B cell (primary cell): ENCODE data around the gene STX5. TPM values are rescaled to one million over a fixed set of nuclear protein-coding genes. Genes with fewer than 3 reads are reported as not detected.

Experiments used
- ATAC-seq: fragments of 200-7000 bp; cut with Tn5 transposase; one replicate; pipeline ENCODE4 v1.10.0; 2021; ENCODE audit warnings: low read depth, mild to moderate bottlenecking, moderate number of reproducible peaks, moderate library complexity
- CTCF ChIA-PET: fragments of 350-600 bp; sonication (Branson Sonifier 250); formaldehyde crosslinking; loops from one replicate; lab custom pipeline; 2021; ENCODE audit warnings: antibody characterized with exemption, inconsistent platforms; lab: Charles Lee
- POLR2A ChIA-PET: fragments of 350-600 bp; sonication (Branson Sonifier 250); formaldehyde crosslinking; loops from one replicate; lab custom pipeline; 2021; ENCODE audit warnings: antibody characterized with exemption; lab: Charles Lee
- DNase-seq: peaks from one replicate; pipeline ENCODE4 v3.0.0; 2013
- H2AFZ ChIP-seq: 2 replicates; pipeline ENCODE4 v1.6.1; 2012; ENCODE audit warnings: mild to moderate bottlenecking, low read depth, low read length; ENCODE audit not compliant: insufficient read depth, poor library complexity, severe bottlenecking
- H3K27ac ChIP-seq, 2 donors: 1 replicate in 1 of 2; 2 replicates in 1 of 2; pipeline ENCODE4 v1.5.1; 2012 to 2013; ENCODE audit warnings: low read length in 2 of 2, mild to moderate bottlenecking in 2 of 2, moderate library complexity in 1 of 2
- H3K27me3 ChIP-seq, 4 experiments: fragments of 200-600 bp in 1 of 4; sonication (generic) in 1 of 4; replicated peaks in 1 of 4; 1 replicate in 2 of 4; 2 replicates in 2 of 4; pipeline versions ENCODE4 v1.6.1 to v1.7.0; 2013 to 2016; ENCODE audit warnings: low read length in 3 of 4, mild to moderate bottlenecking in 2 of 4, mixed read lengths in 1 of 4, moderate library complexity in 1 of 4; ENCODE audit not compliant: insufficient read depth in 4 of 4, control insufficient read depth in 3 of 4; ENCODE audit errors: control extremely low read depth in 1 of 4
- H3K36me3 ChIP-seq, 2 experiments: replicated peaks in 1 of 2; 1 replicate in 1 of 2; 2 replicates in 1 of 2; pipeline versions ENCODE4 v1.6.1 to v1.7.1; 2013; ENCODE audit warnings: low read length in 1 of 2; ENCODE audit not compliant: insufficient read depth in 2 of 2, control insufficient read depth in 1 of 2; ENCODE audit errors: control extremely low read depth in 1 of 2, extremely low read depth in 1 of 2
- H3K4me1 ChIP-seq, 2 donors: fragments of 200-600 bp in 1 of 2; sonication (generic) in 1 of 2; 1 replicate in 1 of 2; 2 replicates in 1 of 2; pipeline versions ENCODE4 v1.5.1 to v1.6.1; 2013 to 2017; ENCODE audit warnings: low read length in 2 of 2; ENCODE audit not compliant: control insufficient read depth in 2 of 2, insufficient read depth in 2 of 2
- H3K4me2 ChIP-seq: replicated peaks from 2 replicates; pipeline ENCODE3; 2012; ENCODE audit warnings: mild to moderate bottlenecking, low read depth, low read length; ENCODE audit not compliant: poor library complexity, severe bottlenecking
- H3K4me3 ChIP-seq, 5 experiments: fragments of 200-600 bp in 1 of 5; sonication (generic) in 1 of 5; 1 replicate in 3 of 5; 2 replicates in 2 of 5; pipeline versions ENCODE4 v1.5.1 to v1.7.0; 2011 to 2016; ENCODE audit warnings: low read length in 4 of 5, mild to moderate bottlenecking in 4 of 5, low read depth in 2 of 5, control low read depth in 1 of 5, moderate library complexity in 1 of 5; ENCODE audit not compliant: insufficient read depth in 1 of 5; ENCODE audit errors: control extremely low read depth in 1 of 5, extremely low read depth in 1 of 5
- H3K79me2 ChIP-seq: fragments of 200-600 bp; sonication (generic); one replicate; pipeline ENCODE4 v1.6.0; 2016; ENCODE audit warnings: low read length; ENCODE audit not compliant: control insufficient read depth, insufficient read depth
- H3K9ac ChIP-seq: fragments of 200-600 bp; sonication (generic); 2 replicates; pipeline ENCODE4 v1.6.1; 2017; ENCODE audit warnings: mild to moderate bottlenecking, low read length, moderate library complexity
- H3K9me3 ChIP-seq, 3 donors: one replicate each; pipeline versions ENCODE4 v1.6.1 to v1.7.1; 2013; ENCODE audit warnings: low read length in 2 of 3; ENCODE audit not compliant: control insufficient read depth in 2 of 3, insufficient read depth in 1 of 3; ENCODE audit errors: control extremely low read depth in 1 of 3
- H4K20me1 ChIP-seq: 2 replicates; pipeline ENCODE4 v1.6.0; 2012; ENCODE audit warnings: mild to moderate bottlenecking, low read length; ENCODE audit not compliant: insufficient read depth, control insufficient read depth, poor library complexity, severe bottlenecking
- H3K27ac Mint-ChIP-seq: one replicate; pipeline ENCODE4 v1.8.0; 2021; ENCODE audit warnings: mixed read lengths
- H3K27me3 Mint-ChIP-seq: one replicate; pipeline ENCODE4 v1.8.0; 2021; ENCODE audit warnings: mixed read lengths
- H3K4me1 Mint-ChIP-seq: one replicate; pipeline ENCODE4 v1.8.0; 2021; ENCODE audit warnings: mixed read lengths
- H3K4me3 Mint-ChIP-seq: one replicate; pipeline ENCODE4 v1.8.0; 2021; ENCODE audit warnings: mixed read lengths
- H3K9me3 Mint-ChIP-seq: one replicate; pipeline ENCODE4 v1.8.0; 2022; ENCODE audit warnings: mixed read lengths; ENCODE audit not compliant: insufficient read depth
- CTCF ChIP-seq: fragments of 200-600 bp; IDR thresholded peaks from one replicate; pipeline ENCODE4 v1.8.0; 2022; ENCODE audit warnings: antibody characterized with exemption, mild to moderate bottlenecking
- EZH2 ChIP-seq: IDR thresholded peaks from 2 replicates; pipeline ENCODE4 v1.6.1; 2012; ENCODE audit warnings: borderline replicate concordance, low read depth, mild to moderate bottlenecking, moderate library complexity, low read length; ENCODE audit not compliant: insufficient read depth, poor library complexity, severe bottlenecking
- WGBS: methylation state at CpG from one replicate; pipeline ENCODE4 v1.1.5; 2013; ENCODE audit warnings: missing lambda C conversion rate; ENCODE audit not compliant: insufficient coverage; 5-methylcytosine and 5-hydroxymethylcytosine counted together
- intact Hi-C: fragments of 100-400 bp; cut with micrococcal nuclease; formaldehyde crosslinking; loops from one replicate; pipeline ENCODE4 v1.10.0; 2022
- polyA plus RNA-seq: library from polyadenylated mRNA; depleted of rRNA; stranded (reverse); fragments of >200 nt; gene quantifications from 2 replicates; pipeline ENCODE4 v1.2.3, GENCODE V29; 2012
- total RNA-seq, 2 donors: library from RNA; stranded (reverse); fragments of 120-200 nt in 1 of 2; gene quantifications; 1 replicate in 1 of 2; 2 replicates in 1 of 2; pipeline versions ENCODE4 v1.2.3 to v1.2.4, GENCODE V29; 2013 to 2022

STX5 gene
- total and polyA plus RNA-seq, 2 donors (not counting 1 experiment from before 2014, with no cell fraction given): 41.0 to 99.1 TPM

DNA sequence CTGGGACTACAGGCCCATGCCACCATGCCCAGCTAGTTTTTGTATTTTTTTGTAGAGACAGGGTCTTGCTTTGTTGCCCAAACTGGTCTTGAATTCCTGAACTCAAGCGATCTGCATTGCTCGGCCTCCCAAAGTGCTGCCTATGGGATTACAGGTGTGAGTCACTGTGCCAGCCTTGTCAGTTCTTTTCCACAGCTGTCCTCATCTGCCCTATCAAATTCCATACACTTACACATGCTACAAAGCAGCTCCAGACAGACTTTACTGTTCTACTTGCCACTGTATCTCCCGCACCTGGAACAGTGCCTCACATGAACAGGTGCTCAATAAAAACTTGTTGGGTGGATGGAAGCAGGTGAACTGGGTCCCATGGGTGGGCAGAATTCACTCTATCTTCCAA lies 8.2 kb downstream of the STX5 start:
- no peaks in the 10 kb centered on the region for H3K27me3 Mint-ChIP-seq
- Histone ChIP-seq H3K27ac (no peak overlapping the region), H2AFZ (no peak overlapping the region), H4K20me1 (peaks cover 20% of the 10 kb centered on the region), H3K9me3 (no peaks in the 10 kb centered on the region), H3K36me3 (peaks cover 9 to 64% of the 10 kb centered on the region in 2 experiments), H3K9ac (no peak overlapping the region), H3K4me1 (no peaks in the 10 kb centered on the region), H3K27me3 (no peaks in the 10 kb centered on the region), H3K79me2 (peaks cover 26% of the 10 kb centered on the region), H3K4me3 (no peak overlapping the region), H3K4me2 (no peak overlapping the region)
- ATAC-seq: no peak
- ChIA-PET CTCF (no interaction called here), POLR2A (interaction anchor here (0.9 to 1.0 kb wide), 2 partner anchors 8 to 17 kb away, joined by 3 read pairs; no protein-coding TSS in a partner anchor)
- H3K27ac Mint-ChIP-seq: no peak overlapping the region
- H3K4me3 Mint-ChIP-seq: no peak overlapping the region
- TF ChIP-seq EZH2: no peak
- TF ChIP-seq CTCF: no peak
- DNase-seq: no peak
- 100% methylated on average over 2 of the region's 3 CpGs for WGBS
- H3K9me3 Mint-ChIP-seq: no peaks in the 10 kb centered on the region
- intact Hi-C loops: no loop called here
- H3K4me1 Mint-ChIP-seq: peaks cover 7% of the 10 kb centered on the region

DNA sequence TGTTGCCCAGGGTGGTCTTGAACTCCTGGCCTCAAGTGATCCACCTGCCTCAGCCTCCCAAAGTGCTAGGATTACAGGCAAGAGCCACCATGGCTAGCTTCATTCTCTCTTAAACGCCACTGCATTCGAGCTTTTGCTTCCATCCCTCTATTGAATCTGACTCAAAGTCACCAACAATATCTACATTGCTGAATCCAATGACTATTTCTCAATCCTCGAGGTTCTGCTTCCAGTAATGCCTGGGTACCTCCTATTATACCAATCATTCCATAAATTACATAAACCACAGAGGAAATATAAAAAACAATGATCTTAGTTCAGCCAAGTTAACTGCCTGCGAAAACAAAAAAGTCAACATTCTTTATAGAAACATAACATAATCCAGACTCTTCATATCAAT lies 14.7 kb downstream of the STX5 start:
- Histone ChIP-seq H3K79me2 (no peaks in the 10 kb centered on the region), H3K9ac (no peak overlapping the region), H2AFZ (no peak overlapping the region), H3K27ac (no peak overlapping the region), H3K4me1 (no peaks in the 10 kb centered on the region), H3K4me2 (no peak overlapping the region), H3K36me3 (peaks cover 0 to 24% of the 10 kb centered on the region in 2 experiments), H3K9me3 (no peaks in the 10 kb centered on the region), H3K4me3 (no peak overlapping the region), H4K20me1 (peaks cover 6% of the 10 kb centered on the region), H3K27me3 (no peaks in the 10 kb centered on the region)
- Mint-ChIP-seq H3K4me3 (no peak overlapping the region), H3K27me3 (no peaks in the 10 kb centered on the region), H3K9me3 (no peaks in the 10 kb centered on the region), H3K27ac (no peak overlapping the region), H3K4me1 (no peaks in the 10 kb centered on the region)
- WGBS: 92% methylated on average over 3 of the region's 4 CpGs
- DNase-seq (no peak), ATAC-seq (no peak)
- POLR2A ChIA-PET: no interaction called here
- CTCF ChIA-PET: interaction anchor here (0.6 kb wide), 1 partner anchor 936 kb away, joined by 3 read pairs; no protein-coding TSS in a partner anchor
- intact Hi-C loops: no loop called here
- no peak for TF ChIP-seq EZH2
- no peak for TF ChIP-seq CTCF
